Fibroblast of lung (primary cell): ENCODE results near the gene PDE5A. TPM values are rescaled to one million over a fixed set of nuclear protein-coding genes. Genes with fewer than 3 reads are reported as not detected.
A peak's percentile ranks its signal among the peaks of the same experiment; 100 is the strongest.

Source experiments
- DNase-seq, 2 donors: peaks; one replicate each; pipeline versions ENCODE4 v3.0.0 to v3.0.0-alpha.2; 2010; ENCODE audit warnings: low read depth in 2 of 2
- H2AFZ ChIP-seq: 2 replicates; pipeline ENCODE4 v1.5.1; 2012; ENCODE audit warnings: low read length, control low read depth, inconsistent platforms
- H3K27ac ChIP-seq: 2 replicates; pipeline ENCODE4 v1.5.1; 2011; ENCODE audit warnings: low read length, control low read depth; ENCODE audit not compliant: insufficient read depth
- H3K27me3 ChIP-seq: 2 replicates; pipeline ENCODE4 v1.5.1; 2011; ENCODE audit warnings: mild to moderate bottlenecking, low read length; ENCODE audit not compliant: control insufficient read depth, insufficient read depth
- H3K36me3 ChIP-seq: 2 replicates; pipeline ENCODE4 v1.5.1; 2011; ENCODE audit warnings: low read length; ENCODE audit not compliant: control insufficient read depth, insufficient read depth
- H3K4me1 ChIP-seq: 2 replicates; pipeline ENCODE4 v1.5.1; 2011; ENCODE audit warnings: low read length; ENCODE audit not compliant: control insufficient read depth, insufficient read depth; ENCODE audit errors: extremely low read depth
- H3K4me2 ChIP-seq: 2 replicates; pipeline ENCODE4 v1.5.1; 2011; ENCODE audit warnings: low read length, control low read depth; ENCODE audit not compliant: insufficient read depth; ENCODE audit errors: extremely low read depth
- H3K4me3 ChIP-seq, 4 experiments: fragments of 200-600 bp in 1 of 4; sonication (generic) in 1 of 4; replicated peaks in 1 of 4; 2 replicates each; pipeline ENCODE4 v1.5.1; 2011 to 2016; ENCODE audit warnings: low read length in 4 of 4, low read depth in 3 of 4, mild to moderate bottlenecking in 3 of 4, control low read depth in 2 of 4, inconsistent platforms in 1 of 4, mixed read lengths in 1 of 4; ENCODE audit not compliant: insufficient read depth in 1 of 4; ENCODE audit errors: control extremely low read depth in 1 of 4
- H3K79me2 ChIP-seq: 2 replicates; pipeline ENCODE4 v1.5.1; 2012; ENCODE audit warnings: mild to moderate bottlenecking, low read length, inconsistent platforms; ENCODE audit not compliant: control insufficient read depth, insufficient read depth
- H3K9ac ChIP-seq: 2 replicates; pipeline ENCODE4 v1.5.1; 2011; ENCODE audit warnings: mild to moderate bottlenecking, low read length, control low read depth; ENCODE audit not compliant: insufficient read depth
- H3K9me3 ChIP-seq: 2 replicates; pipeline ENCODE4 v1.5.1; 2012; ENCODE audit warnings: low read depth, low read length; ENCODE audit not compliant: control insufficient read depth, insufficient read depth
- H4K20me1 ChIP-seq: 2 replicates; pipeline ENCODE4 v1.5.1; 2011; ENCODE audit warnings: low read length; ENCODE audit not compliant: control insufficient read depth, insufficient read depth; ENCODE audit errors: extremely low read depth
- EZH2 ChIP-seq: IDR thresholded peaks from 2 replicates; pipeline ENCODE4 v1.5.1; 2012; ENCODE audit warnings: low read length, control low read depth, mild to moderate bottlenecking; ENCODE audit errors: missing control alignments
- polyA plus RNA-seq, 2 donors: library from polyadenylated mRNA; depleted of rRNA in 1 of 2; stranded (reverse) in 1 of 2; unstranded in 1 of 2; fragments of >200 nt; gene quantifications; 2 replicates each; pipeline ENCODE4 v1.2.1, GENCODE V29; 2011 to 2012; ENCODE audit warnings: missing spikeins in 1 of 2
- total RNA-seq: library from RNA; depleted of rRNA; stranded (reverse); fragments of >200 nt; gene quantifications from 2 replicates; pipeline ENCODE4 v1.2.1, GENCODE V29; 2014
- TF ChIP-seq, protein P1 (sequence below), 2 donors: IDR thresholded peaks in 1 of 2; conservative IDR thresholded peaks in 1 of 2; 1 replicate in 1 of 2; 2 replicates in 1 of 2; pipeline ENCODE4 v1.5.1; 2011 to 2012; ENCODE audit warnings: low read length in 2 of 2, control low read depth in 1 of 2, inconsistent platforms in 1 of 2, low read depth in 1 of 2, mild to moderate bottlenecking in 1 of 2

The PDE5A gene
- total and polyA plus RNA-seq, 2 donors (not counting 1 experiment from before 2014, with no cell fraction given), result 197 to 832 TPM

DNA sequence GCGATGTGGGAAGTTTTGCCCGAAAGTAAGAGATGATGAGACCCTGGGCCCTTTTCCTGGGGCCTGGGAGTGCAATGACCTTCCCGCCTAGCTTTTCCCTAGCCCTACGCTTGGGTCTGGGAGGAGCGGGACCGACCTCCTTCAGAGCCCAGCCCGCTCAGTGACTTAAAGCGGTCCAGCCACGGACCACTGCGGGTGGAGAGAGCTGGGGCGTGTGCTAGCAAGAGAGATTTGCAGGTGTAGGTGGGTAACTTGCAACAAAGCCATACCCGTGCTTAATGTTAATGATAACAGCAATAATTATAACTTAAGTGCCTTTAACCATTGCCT, 503 bp upstream of the PDE5A start:
- Histone ChIP-seq H3K36me3 (peaks cover 2% of the 10 kb centered on the region), H2AFZ (peak overlapping the region; percentile 18), H3K4me3 (peak overlapping the region; percentile 64 to 97 (median 85)), H3K4me2 (peak overlapping the region; percentile 85), H4K20me1 (peaks cover 2% of the 10 kb centered on the region), H3K9ac (peak overlapping the region; percentile 83), H3K27ac (peak overlapping the region; percentile 54), H3K4me1 (peaks cover 9% of the 10 kb centered on the region), H3K79me2 (peaks cover 45% of the 10 kb centered on the region), H3K9me3 (no peaks in the 10 kb centered on the region), H3K27me3 (no peaks in the 10 kb centered on the region)
- DNase-seq, result no peak
- TF ChIP-seq, protein P1, sequence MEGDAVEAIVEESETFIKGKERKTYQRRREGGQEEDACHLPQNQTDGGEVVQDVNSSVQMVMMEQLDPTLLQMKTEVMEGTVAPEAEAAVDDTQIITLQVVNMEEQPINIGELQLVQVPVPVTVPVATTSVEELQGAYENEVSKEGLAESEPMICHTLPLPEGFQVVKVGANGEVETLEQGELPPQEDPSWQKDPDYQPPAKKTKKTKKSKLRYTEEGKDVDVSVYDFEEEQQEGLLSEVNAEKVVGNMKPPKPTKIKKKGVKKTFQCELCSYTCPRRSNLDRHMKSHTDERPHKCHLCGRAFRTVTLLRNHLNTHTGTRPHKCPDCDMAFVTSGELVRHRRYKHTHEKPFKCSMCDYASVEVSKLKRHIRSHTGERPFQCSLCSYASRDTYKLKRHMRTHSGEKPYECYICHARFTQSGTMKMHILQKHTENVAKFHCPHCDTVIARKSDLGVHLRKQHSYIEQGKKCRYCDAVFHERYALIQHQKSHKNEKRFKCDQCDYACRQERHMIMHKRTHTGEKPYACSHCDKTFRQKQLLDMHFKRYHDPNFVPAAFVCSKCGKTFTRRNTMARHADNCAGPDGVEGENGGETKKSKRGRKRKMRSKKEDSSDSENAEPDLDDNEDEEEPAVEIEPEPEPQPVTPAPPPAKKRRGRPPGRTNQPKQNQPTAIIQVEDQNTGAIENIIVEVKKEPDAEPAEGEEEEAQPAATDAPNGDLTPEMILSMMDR (conservative IDR thresholded peaks at IDR 0.05 in 1 of 2, IDR thresholded peaks at IDR 0.05 in 1 of 2; ENCODE audit: low read depth in 1 of 2, low read length in 2 of 2), result no peak
- TF ChIP-seq EZH2, result no peak

DNA sequence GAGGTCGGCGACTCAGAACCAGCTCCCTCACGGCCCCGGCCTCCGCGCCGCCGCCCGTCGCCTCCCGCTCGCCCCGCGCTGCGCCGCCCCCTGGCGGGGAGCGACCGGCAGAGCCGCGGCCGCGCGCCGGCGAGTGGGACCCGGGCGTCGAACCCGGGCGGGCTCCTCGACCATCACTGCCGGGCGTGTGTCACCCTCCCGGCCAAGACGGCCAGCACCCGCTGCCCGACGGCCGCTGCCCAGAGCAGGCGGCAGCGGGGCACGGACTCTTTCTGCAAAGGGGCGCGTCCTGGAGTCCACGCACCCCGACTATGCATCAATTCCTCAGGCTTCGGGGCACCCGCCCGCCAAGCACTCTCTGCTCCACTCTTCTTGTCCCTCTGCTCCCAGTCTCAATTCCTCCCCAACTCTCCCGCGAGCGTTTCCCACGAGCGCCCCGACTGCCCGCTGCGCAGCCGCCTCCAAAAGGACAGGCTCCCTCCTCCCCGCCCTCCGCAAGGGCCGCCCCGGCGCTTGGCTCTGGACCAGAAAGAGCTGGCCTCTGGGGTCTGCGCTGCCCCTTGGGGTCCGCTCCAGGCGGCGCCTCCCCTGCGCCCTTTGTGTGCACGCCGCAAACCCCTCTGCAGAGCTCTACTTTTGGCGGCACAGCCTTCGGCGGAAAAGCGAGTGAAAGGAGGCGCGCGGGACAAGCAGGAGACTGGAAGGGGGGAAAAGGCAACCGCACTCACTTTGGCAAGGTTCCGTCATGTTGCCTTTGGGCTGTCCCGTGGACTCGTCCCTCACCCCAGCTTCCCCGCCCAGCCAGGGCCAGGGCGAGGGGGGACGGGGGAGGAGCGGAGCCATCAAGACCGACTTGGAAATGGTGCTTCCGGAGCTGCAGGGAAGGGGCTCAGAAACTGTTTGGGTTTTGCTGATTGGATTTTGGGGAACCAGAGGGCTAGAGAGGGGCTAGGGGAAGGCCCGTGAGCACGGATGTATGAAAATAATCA, 1.0 kb downstream of the PDE5A start:
- Histone ChIP-seq H3K4me3 (peak overlapping the region; percentile 96 to 100 (median 98)), H3K27me3 (no peaks in the 10 kb centered on the region), H4K20me1 (peaks cover 2% of the 10 kb centered on the region), H3K36me3 (peaks cover 2% of the 10 kb centered on the region), H3K27ac (peak overlapping the region; percentile 85), H3K4me2 (peak overlapping the region; percentile 23), H2AFZ (peak overlapping the region; percentile 45), H3K4me1 (peaks cover 8% of the 10 kb centered on the region), H3K79me2 (peaks cover 60% of the 10 kb centered on the region), H3K9me3 (no peaks in the 10 kb centered on the region), H3K9ac (peak overlapping the region; percentile 83)
- DNase-seq, result peak; percentile 80 to 92
- TF ChIP-seq, protein P1 (conservative IDR thresholded peaks at IDR 0.05 in 1 of 2, IDR thresholded peaks at IDR 0.05 in 1 of 2; ENCODE audit: low read depth in 1 of 2, low read length in 2 of 2), result peak in 1 of 2 donors; percentile 23
- TF ChIP-seq EZH2, result no peak

DNA sequence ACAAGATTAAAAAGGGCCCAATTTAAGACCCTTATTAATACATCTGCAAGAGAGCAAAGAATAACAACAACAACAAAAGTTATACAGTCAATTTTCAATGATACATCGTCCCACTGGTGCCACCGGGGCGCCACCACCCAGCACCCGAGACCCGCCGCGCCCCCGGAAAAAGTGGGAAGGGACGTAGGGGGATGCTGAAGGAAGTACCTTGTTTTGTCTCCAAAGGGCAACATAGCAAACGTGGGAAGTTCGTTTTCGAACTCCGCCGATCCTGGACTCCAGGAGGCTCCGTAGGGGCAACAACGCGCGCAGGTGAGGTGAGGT, 1.7 kb downstream of the PDE5A start:
- peak overlapping the region; percentile 85 for H3K27ac ChIP-seq
- no peaks in the 10 kb centered on the region for H3K9me3 ChIP-seq
- H3K27me3 ChIP-seq, result no peaks in the 10 kb centered on the region
- no peak overlapping the region for H3K4me2 ChIP-seq
- H3K36me3 ChIP-seq, result peaks cover 2% of the 10 kb centered on the region
- peak overlapping the region; percentile 64 for H3K9ac ChIP-seq
- peaks cover 5% of the 10 kb centered on the region for H3K4me1 ChIP-seq
- H4K20me1 ChIP-seq, result peaks cover 2% of the 10 kb centered on the region
- peaks cover 67% of the 10 kb centered on the region for H3K79me2 ChIP-seq
- H3K4me3 ChIP-seq, result peak overlapping the region; percentile 96 to 100 (median 98)
- TF ChIP-seq, protein P1 (conservative IDR thresholded peaks at IDR 0.05 in 1 of 2, IDR thresholded peaks at IDR 0.05 in 1 of 2; ENCODE audit: low read depth in 1 of 2, low read length in 2 of 2), result no peak
- no peak for TF ChIP-seq EZH2
- H2AFZ ChIP-seq, result peak overlapping the region; percentile 45
- DNase-seq, result no peak
